ENCODE results near the gene EIF2B5.
A peak's percentile ranks its signal among the peaks of the same experiment; 100 is the strongest.
"Not testable (repeated sequence)": the region's sequence is repeated elsewhere in the genome, so short reads cannot be mapped to it uniquely, and the experiment has no call there.

Gene EIF2B5

DNA sequence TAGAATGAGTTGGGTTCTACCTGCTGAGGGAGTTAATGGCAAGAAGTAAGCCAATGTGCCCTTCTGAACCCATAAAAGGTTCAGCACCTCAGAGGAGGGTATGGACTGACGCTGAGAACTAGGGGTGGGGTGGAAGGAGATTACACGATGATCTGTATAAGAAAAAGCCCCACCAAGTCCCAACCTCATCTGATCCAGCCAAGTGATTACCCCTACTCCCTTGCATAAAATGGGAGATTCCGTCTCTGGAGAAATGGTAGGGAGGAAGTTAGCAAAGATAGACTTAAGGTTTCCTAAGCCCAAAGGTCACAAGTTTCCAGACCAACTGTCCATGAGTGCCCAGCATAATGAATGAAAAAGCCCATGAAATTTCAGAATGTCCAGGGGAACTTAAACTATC, 12.9 kb downstream of the EIF2B5 start:
- DNase-seq, result no peak

DNA sequence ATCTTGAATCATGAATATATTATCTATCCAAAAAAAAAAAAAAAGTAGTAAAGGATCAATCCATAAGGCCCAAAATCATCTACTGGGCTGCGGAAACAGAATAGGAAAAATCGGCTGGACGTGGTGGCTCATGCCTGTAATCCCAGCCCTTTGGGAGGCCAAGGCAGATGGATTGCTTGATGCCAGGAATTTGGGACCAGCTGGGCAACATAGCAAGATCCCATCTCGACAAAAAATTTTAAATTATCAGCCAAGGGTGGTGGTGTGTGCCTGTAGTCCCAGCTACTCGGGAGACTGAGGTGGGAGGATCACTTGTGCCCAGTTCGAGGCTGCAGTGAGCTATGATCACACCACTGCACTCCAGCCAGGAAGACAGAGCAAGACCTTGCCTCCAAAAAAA, 14.0 kb downstream of the EIF2B5 start:
- DNase-seq, result no peak

DNA sequence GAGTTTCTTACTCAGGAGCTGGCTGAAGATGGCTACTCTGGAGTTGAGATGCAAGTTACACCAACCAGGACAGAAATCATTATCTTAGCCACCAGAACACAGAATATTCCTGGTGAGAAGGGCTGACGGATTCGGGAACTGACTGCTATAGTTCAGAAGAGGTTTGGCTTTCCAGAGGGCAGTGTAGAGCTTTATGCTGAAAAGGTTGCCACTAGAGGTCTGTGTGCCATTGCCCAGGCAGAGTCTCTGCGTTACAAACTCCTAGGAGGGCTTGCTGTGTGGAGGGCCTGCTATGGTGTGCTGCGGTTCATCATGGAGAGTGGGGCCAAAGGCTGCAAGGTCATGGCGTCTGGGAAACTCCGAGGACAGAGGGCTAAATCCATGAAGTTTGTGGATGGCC, 14.6 kb downstream of the EIF2B5 start:
- not testable (repeated sequence) for DNase-seq

DNA sequence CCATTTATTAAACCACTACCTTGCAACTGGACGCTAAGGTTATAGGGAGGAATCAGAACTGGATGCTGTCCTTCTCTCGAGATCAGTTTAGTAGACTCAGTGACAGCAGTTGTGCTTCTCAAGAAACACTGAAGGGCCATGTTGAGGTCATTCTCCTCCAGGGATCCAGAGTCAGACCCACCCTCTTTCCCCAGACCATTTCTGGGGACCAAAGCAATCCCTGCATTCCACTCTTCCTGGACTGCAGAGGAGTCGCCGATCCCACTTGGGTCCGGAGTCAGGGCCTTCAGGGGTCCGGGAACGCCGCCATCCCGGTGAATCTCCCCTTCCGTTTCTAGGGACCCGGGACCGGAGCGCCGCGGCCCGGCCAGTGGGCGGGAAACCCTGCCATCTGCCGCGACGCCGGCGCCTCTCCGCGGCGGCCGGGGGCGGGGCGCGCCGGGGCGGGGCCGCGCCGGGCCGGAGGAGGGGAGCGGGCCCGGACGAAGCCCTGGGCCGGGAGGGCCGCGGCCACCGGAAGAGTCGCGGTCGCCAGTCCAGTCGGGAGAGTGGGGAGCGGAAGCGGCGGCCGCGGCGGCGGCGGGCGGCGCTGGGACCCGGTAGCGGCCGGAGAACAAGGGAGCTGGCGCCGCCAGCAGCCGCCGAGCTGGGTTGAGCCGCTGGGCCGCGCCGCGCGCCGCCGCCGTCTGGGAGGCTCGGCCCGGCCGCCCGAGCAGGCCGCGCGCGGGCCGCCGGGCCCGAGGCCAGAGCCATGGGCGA, 19.9 kb downstream of the EIF2B5 start, which contains the start of gene DVL3:
DVL3 (plus strand) TSS at position 493 of the 759 bp plus-strand sequence; CDS start at position 752, 259 bp downstream.
- DNase-seq, result peak; percentile 64

DNA sequence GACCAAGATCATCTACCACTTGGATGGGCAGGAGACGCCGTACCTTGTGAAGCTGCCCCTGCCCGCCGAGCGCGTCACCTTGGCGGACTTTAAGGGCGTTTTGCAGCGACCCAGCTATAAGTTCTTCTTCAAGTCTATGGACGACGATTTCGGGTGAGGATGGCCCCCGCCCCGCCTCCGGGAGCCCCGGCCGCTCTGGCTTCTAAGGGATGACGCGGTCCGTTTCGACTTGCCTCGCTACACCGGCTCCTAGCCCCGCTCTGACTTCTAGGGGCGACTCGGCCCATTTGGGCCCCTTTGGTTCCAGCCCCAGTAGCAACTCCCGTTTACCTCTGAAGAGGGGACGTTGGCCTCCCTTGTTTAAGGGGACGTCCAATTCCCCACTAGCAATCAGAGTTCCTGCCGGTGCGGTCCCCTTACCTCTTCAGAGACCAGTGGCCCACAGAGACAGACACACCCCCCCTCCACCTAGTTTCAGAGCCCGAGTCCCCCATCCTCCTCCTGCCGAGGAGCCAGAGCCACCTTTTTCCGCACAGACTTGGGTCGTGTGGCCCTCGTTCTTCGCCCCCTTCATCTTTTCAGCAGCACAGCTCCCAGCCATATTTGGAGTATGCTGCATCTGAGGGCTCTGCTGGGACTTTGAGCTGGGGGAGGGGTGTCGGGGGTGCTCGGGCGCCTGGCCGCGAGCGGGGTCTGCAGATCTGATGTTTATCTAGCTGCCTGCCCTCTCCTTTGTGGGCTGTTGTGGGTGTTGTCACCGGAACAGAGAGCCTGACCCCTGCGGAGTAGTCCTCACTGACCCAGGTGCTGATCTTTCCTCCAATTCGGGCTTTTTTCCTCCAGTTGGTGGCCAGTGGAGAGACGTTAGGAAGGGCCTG, 20.7 kb downstream of the EIF2B5 start:
- DNase-seq, result peak; percentile 68

DNA sequence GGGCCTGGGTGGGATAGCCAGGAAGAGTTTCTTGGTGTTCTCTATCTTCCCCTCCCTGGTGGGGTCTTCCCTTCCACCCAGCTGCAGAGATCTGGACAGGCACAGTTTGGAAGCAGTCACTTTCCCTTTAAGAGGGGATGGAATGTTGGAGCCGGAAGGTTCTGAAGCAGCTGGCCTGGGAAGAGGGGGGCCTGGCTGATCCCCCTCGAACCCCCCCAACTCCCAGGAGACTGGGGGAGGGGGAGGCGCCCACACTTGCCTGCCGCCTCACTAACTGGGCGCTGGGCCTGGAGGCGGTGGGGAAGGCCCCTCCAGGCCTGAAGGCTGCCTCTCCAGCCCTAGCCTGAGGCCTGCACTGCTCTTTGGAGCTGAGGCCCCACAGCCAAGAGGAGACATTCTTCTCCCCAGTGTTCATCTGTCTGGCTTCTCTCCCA, 21.4 kb downstream of the EIF2B5 start:
- no peak for DNase-seq

DNA sequence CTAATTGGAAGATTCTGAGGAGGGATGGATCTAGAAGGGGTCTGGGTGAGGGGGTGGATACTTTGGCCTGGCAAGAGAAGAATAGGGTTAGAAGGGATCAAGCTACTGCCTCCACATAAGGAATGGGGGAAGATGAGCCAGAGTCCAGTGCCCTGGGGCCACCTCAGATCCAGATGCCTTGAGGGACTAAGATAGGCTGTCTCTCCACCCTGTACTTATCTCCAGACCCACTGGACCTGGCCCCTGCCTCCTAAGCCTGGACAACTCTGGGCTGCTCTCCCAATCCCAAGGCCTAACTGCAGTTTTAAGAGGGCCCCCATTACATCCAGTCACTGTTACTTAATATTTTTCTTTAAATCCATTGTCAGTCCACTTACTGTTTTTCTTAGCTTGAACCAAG, 22.0 kb downstream of the EIF2B5 start:
- DNase-seq, result no peak

DNA sequence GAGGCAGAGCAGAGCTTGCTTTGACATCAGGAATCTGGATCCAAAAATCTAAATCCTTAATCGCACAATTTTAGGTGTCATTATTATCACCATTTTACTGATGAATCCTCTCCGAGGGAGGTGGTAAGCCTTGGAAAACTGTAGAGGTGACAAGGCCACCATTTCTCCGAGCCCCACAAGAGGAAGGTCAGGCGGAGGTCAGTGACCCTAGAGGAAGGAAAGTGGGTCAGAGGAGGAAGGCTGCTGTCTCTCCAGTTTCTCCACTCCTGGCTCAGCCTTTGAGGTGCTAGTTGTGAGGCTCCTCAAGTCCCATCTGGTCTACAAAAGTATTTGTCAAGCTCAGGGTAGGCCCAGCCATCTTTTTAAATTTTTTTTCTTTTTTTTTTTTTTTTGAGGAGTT, 23.2 kb downstream of the EIF2B5 start:
- no peak for DNase-seq

DNA sequence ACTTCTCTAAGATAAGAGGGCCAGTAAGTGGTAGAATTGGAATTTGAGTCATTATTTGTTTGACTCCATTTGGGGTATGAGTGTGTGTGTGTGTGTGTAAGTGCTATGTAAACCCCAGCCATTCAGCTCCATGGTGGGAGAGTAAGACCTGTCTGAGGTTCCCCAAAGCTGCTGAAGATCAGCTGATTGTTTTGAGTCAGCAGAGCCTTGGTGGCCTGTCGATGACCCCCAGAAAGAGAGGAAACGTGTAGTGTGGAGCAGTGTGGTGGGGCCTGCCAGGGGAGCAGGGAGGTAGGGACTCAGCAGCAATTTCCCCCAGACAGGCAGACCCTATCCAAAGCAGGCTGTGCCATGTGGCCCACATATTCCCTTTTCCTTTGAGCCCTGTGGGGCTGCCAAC, 25.3 kb downstream of the EIF2B5 start:
- DNase-seq, result no peak

DNA sequence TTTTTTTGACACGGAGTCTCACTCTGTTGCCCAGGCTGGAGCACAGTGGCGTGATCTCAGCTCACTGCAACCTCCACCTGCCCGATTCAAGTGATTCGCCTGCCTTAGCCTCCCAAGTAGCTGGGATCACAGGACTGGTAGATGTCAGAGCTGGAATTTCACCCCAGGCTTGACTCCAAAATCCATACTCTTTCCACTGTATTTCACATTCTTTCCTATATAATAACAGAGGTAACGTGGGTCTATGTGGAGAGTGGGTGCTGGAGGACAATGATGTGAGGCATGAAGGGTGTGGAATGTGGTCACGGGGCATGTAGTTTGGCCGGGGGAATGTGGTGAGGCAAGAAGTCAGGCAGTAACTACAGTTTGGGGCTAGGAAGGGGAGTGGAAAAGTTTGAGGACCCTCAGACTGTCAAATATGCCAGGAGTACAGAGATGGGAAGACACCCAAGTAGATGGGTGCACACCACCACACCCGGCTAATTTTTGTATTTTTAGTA, 27.5 kb downstream of the EIF2B5 start:
- DNase-seq, result not testable (repeated sequence)

DNA sequence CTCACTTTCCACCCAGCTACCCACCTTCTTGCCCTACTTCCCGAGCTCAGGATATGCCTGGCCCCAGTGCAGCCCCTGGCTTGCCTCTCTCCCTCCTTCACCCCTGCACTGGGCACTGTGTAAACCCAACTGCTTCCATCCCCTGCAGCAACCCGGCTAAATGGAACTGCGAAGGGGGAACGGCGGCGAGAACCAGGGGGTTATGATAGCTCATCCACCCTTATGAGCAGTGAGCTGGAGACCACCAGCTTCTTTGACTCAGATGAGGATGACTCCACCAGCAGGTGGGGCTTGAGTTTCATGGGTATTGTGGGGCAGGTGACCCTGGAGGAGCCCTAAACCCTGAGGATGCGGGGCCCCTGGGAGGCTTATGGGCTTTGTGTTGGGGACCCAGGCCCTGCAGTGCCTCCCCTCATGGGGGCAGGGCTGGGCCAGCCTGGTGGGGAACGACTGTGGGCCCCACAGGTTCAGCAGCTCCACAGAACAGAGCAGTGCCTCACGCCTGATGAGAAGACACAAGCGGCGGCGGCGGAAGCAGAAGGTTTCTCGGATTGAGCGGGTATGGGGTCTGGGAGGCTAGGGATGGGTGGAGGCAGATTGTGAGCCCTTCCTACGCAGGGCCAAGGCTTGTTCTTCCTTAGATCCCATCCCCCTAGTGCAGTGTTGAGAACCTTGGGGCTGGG, 29.6 kb downstream of the EIF2B5 start:
- no peak for DNase-seq

DNA sequence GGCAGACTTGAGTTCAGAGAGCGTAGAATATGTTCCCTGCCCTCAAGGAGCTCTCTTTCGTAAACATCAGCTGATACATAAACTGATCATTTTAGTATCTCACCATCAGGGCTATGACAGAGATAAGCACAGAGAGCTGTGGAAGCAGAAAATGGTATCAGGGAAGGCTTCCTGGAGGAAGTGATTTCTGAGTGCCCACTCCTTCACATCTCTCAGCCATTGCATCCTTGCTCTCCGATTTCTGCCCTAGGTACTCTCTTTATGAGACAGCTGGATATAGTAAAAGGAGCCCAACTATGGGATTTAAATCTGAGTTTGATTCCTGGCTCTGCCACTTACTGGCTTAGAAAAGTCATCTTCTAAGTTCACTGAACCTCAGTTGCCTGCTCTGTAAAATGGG, 30.4 kb downstream of the EIF2B5 start:
- no peak for DNase-seq

DNA sequence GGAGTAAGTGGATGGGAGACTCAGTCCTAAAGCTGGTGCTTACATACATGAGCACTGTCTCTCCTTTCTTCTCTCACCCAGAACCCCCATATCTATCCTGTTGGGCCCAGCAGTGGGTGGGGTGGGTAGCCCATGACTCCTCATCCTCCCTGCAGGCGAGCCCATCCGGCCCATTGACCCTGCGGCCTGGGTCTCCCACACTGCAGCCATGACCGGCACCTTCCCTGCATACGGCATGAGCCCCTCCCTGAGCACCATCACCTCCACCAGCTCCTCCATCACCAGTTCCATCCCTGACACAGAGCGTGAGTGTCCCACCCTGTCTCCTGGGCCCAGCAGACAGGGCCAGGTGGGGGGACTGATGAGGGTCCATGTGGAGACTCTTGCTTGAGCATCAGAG, 31.5 kb downstream of the EIF2B5 start:
- DNase-seq, result no peak

DNA sequence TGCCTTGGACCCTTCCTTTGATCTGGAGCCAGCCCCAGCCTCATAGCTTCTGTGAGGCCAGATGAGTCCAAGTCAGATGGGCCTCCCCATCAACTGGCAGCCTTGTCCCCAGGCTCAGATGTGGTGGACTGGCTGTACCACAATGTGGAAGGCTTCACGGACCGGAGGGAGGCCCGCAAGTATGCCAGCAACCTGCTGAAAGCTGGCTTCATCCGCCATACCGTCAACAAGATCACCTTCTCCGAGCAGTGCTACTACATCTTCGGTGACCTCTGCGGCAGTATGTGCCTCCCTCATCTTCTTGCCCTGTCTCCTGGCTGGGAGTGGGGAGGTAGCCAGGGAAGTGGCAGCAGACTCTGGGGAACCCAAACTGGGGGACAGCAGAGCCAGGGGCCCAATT, 32.6 kb downstream of the EIF2B5 start:
- no peak for DNase-seq

DNA sequence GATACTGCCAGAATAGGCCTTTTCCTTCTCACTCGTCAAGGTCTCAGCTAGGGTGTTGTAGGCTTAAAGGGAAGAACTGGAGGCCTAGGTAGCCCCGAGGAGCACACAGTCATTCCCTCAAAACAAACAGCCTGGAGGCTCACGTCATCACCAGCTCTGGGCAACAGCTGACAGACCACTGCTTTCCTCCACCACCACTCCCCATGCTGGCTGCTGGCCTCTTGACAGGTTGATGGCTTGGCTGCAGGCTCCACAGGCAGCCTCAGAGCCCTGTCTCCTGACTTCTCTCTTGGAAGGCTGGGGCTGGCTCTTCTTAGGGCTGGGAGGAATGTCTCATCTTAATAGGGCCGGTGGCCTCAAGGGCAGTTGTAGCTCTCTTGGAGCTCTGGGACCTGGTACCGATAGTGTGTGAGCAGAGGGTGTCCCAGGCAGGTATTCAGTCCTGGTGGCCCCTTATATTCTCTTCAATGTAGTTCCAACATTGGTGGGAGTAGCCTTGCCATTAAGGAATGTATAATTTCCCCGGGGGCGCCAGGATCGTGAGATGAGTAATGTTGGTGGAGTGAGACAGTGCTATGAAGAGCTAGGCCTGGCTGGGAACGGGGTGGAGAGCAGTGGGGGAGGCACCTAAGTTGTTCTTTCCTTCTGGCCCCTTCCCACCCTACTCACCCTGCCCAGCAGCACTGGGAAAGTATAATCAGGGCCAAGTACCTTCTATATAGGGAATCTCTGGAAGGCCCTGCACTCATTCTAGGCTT, 33.4 kb downstream of the EIF2B5 start:
- no peak for DNase-seq

DNA sequence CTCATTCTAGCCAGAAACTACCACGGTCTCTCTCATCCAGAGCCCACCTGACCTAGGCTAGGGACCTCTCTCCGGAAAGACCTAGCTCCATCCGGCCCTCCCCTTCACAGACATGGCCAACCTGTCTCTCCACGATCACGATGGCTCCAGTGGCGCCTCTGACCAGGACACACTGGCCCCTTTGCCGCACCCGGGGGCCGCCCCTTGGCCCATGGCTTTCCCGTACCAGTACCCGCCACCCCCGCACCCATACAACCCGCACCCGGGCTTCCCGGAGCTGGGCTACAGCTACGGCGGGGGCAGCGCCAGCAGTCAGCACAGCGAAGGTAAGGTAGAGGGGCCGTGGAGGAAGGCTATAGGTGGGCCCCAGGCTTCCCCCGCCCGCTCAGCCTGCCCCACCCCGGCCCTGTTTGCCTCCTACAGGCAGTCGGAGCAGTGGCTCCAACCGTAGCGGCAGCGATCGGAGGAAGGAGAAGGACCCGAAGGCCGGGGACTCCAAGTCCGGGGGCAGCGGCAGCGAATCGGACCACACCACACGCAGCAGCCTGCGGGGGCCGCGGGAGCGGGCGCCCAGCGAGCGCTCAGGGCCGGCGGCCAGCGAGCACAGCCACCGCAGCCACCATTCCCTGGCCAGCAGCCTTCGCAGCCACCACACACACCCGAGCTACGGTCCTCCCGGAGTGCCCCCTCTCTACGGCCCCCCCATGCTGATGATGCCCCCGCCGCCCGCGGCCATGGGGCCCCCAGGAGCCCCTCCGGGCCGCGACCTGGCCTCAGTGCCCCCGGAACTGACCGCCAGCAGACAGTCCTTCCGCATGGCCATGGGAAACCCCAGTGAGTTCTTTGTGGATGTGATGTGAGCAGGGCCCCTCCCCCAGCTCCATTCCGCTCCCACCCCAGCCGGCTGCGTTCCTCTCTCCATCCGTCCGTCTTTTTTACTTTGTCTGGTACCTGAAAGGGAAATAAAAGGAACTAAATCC, 35.0 kb downstream of the EIF2B5 start:
- DNase-seq, result no peak

DNA sequence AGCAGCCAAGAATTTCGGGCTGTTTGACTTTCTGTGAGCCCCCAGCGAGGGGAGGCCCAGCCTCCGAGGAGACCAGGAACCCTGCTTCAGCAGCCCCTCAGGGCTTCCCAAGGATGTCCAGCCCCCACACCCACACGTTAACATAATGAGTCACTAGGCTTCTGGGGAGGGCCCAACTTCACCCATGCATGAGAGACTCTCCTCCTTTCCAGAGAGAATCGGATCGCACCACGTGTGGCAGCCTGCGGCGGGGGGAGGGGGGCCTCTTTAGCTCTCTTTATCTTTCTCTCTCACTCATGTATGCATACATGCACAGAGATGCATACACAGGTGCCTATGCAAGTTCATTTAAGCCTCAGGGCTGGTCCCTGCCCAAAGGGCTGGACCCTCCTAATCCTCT, 36.4 kb downstream of the EIF2B5 start:
- no peak for DNase-seq

DNA sequence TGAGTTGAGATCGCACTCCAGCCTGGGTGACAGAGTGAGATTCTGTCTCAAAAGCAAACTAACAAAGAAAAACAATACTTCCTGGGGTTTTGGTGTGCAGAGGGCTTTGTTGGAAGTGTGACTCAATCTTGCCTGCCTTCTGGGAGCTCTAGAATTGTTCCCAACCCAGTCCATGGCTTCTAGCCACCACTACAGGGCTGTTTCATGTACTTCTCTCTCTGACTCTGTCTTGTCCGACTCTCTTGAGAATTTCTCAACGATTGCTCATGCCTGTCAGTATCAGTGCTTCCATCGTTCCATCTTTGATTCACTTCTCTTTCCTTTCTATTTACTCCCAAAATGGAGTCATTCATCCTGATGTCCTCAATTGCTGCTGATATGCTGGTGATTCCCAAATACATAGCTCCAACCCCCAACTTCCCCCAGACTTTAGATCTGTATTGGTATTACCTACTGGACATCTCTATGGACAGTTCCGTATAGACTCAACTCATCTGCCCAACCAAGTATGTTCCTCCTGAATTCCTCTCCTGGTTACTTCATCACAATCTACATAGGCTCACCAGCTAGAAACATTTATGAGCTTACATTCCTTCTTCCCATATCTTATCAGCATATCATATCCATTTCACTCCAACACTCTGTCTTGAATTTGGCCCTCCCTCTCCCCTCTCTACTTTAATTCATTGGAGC, 37.7 kb downstream of the EIF2B5 start:
- no peak for DNase-seq

DNA sequence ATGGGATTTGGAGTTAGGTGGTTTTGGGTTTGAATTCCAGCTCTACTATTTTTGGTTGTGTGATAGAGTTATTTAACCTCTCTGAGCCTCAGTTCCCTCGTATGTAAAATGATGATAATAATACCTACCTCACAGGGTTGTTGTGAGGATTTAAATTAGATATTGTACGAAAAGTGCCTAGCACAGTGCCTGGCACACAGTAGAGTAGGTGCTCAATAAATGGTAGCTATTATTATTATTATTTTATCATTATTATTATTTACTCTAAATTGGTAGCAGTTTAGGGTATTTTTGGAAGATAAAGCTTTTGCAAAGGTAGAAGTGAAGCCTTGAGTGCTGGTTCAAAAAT, 38.2 kb downstream of the EIF2B5 start:
- DNase-seq, result no peak

DNA sequence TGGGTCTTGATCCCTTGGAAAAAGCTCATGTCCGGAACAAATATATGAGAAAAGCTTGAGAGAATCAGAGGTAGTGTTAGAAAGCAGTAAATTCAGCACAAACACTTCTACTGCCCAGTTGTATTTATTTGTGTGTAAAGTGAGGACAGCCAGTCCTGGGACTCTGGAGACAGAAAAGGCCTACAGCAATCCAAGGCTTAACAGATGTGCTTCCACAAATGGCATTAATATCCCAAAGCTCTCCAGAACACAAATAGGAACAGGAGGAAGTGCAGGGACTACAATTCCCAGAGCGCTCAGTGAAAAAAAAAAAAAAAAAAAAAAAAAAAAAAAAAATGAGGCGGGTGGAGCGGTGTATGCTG, 39.1 kb downstream of the EIF2B5 start:
- DNase-seq, result no peak

All from activated T-cell treated with anti-CD3 and anti-CD28 coated beads, Interleukin-2, amount 50 U/mL, for 1 hour (primary cell).